Anterior cingulate cortex (tissue), 58 donors: ENCODE measurements around the gene DAB2.

ENCODE experiments used
- DNase-seq, 58 donors: peaks; one replicate each; lab custom pipeline; 2025; lab: John Stamatoyannopoulos, UW

The DAB2 gene

DNA sequence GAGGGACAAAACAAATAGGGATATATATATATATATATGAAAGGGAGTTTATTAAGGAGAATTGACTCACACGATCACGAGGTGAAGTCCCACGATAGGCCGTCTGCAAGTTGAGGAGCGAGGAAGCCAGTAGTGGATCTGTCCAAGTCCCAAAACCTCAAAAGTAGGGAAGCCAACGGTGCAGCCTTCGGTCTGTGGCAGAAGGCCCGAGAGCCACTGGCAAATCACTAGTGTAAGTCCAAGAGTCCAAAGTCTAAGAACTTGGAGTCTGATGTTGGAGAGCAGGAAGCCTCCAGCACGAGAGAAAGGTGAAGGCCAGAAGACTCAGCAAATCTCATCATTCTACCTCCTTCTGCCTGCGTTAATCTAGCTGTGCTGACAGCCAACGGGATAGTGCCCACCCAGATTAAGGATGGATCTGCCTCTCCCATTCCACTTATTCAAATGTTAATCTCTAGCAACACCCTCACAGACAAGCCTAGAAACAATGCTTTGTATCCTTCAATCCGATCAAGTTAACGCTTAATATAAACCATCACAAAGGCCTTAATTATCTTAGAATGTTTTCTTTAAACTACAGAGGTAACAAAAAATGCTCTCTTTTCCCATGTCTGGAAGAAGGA, 23.8 kb upstream of the DAB2 start:
- DNase-seq: no peak

DNA sequence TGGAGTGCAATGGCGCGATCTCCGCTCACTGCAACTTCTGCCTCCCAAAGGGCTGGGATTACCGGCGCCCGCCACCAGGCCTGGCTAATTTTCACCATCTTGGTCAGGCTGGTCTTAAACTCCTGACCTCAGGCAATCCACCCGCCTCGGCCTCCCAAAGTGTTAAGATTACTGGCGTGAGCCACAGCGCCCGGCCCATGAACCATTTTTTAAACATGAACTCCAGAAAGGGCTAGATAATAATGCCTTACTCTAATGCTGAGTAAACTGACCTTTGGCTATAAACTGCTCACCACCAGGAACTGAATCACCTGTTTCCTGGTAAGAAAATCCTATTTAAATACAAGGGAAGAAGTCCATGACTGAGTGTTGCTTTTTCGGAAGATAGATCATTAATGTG, 23.2 kb upstream of the DAB2 start:
- DNase-seq: no peak

DNA sequence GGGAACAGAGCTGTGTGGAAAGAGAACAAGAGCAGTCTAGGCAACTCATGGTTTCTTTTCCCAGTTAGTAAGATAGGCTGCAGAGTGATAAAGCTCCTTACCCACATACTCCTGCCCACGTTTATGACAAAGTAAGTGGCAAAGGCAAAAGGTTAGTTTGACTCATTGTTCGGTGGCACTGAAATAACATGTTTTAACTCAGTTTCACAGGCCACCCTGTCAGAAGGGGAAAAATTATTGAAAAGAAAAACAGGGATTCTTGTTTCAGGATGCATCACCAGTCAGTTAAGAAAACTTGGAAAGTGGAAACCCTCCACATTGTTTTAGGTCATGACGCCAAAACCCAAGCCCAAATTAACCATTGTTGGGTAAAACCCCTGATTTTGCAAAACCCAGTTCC, 22.3 kb upstream of the DAB2 start:
- no peak for DNase-seq

GRCh38 chr5:39446231-39446630, 21.5 kb upstream of the DAB2 start:
- no peak for DNase-seq

GRCh38 chr5:39443911-39444310, 19.1 kb upstream of the DAB2 start:
- DNase-seq: no peak

- no peak for DNase-seq
Observed at GRCh38 chr5:39442991-39443390, 18.2 kb upstream of the DAB2 start.

- no peak for DNase-seq
Observed at GRCh38 chr5:39441838-39442237, 17.1 kb upstream of the DAB2 start.

- DNase-seq: no peak
Observed at GRCh38 chr5:39440958-39441624, 16.3 kb upstream of the DAB2 start.

DNA sequence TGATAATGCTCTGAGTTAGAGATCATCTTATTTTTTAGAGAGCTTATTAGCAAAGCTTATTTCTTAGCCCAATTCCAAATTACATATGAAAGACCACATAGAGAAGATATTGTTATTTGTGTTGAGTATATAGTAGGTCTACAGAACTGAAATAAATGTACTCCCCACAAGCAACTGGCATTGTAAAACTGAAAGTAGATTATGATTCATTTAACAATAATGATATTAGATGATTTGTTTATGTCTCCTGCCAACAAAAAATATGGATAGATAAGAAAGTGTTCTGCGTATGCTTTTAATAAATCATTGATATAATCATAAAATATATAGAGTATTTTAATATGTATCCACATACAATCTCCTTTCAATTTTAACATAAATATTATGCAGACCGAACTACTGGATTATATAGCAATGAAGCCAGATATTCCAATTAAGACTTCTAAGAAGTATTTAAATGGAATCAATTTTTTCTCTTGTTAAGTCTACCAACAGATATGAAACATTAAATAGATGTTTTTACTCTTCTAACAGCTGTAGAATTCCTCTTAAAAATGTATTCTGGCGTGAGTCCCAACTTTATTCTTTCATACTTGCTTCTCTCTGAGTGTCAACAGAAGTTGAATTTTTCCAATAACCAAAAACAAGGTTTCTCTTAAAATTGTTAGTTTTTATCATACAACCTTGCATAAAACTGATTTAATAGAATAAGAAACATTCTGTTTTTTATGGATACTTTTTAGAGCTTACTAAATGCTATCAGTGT, 15.6 kb upstream of the DAB2 start:
- no peak for DNase-seq

GRCh38 chr5:39439582-39440162, 14.9 kb upstream of the DAB2 start:
- DNase-seq: no peak

- DNase-seq: no peak
Observed at GRCh38 chr5:39437467-39437866, 12.7 kb upstream of the DAB2 start.

DNA sequence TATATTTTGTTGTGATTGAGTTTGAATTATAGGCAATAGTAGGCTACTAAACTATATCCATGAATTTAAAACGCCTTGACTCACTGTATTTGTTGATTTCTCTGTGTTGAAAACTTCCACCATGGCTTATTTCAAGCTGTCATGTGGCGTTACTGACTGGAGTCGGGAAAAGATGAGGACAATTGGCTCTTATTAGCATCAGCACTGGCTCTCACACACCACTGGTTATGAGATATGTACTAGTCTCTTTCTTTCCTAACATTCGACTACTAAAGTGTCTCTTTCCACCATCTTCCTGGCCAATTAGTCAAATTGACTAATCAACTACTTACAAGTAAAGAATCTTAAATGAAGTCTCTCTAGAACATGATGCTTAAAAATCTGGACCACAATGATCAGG, 9.1 kb upstream of the DAB2 start:
- no peak for DNase-seq

GRCh38 chr5:39432696-39433530, 8.1 kb upstream of the DAB2 start:
- DNase-seq: no peak

- DNase-seq: no peak
Observed at GRCh38 chr5:39430461-39430860, 5.7 kb upstream of the DAB2 start.

- no peak for DNase-seq
Observed at GRCh38 chr5:39428640-39429039, 3.9 kb upstream of the DAB2 start.

- no peak for DNase-seq
Observed at GRCh38 chr5:39427633-39428032, 2.9 kb upstream of the DAB2 start.

DNA sequence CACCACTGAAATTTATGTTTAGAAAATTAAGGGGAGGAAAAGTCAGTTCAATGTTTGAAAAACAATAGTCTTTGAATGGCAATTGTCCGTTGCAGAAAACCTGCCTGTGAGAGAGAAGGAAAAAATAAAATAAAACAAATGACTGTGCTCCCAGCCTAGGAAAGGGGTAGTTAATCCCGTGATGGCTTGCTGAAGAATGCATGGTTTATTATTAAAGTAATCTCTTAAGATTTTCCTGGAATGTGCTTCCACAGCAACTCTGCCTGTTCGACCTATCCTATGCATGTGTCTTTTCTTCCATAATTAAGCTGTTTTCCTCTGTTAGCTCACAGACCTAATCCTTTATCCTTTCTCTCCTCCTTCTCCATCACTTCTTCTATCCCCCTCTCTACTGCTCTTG, 2.4 kb upstream of the DAB2 start:
- no peak for DNase-seq

- no peak for DNase-seq
Observed at GRCh38 chr5:39426746-39427105, 1.9 kb upstream of the DAB2 start.

DNA sequence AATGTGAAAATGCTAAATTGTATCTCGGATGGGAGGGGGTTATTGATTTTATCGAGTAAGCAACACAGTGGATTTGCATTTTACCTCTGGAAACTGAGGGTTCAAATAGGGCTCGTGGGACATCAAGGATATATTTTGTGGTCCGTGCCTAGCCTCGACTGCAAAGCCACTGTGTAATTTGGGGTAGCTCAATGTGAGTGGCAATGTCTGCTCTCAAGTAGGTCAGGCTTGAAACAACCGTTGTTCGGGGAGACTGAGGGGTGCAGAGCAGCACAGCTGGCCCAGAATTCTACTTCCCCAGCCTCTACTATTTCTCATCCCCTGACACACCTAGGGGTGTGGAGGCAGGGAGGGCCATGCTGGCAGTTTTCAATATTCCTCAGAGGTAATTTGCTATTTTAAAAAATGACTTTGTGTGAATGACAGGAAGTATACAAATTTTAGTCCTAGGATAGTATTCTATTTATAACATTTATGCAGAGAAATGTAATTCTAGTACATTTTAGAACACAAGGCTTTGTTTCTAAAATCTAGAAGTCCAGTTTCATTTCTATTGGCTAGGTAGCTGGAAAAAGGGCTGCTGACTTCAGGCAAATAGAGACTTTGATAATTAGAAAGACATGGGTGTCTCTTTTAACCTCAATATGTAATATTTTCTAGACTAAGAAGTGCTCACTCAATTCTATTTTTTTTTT, 1.4 kb upstream of the DAB2 start:
- no peak for DNase-seq

GRCh38 chr5:39423331-39423751, 1.4 kb downstream of the DAB2 start:
- no peak for DNase-seq
